Heart right ventricle (tissue), 16 donors: ENCODE results near the gene HCK. TPM values are rescaled to one million over a fixed set of nuclear protein-coding genes. Genes with fewer than 3 reads are reported as not detected.
A peak's percentile ranks its signal among the peaks of the same experiment; 100 is the strongest.

Source experiments
- ATAC-seq, 8 donors: fragments of 200-7000 bp; cut with Tn5 transposase; one replicate each; pipeline ENCODE4 v1.9.1; 2020; ENCODE audit warnings: mild to moderate bottlenecking in 8 of 8, moderate library complexity in 8 of 8, moderate number of reproducible peaks in 1 of 8
- DNase-seq, 2 donors: peaks; one replicate each; pipeline ENCODE4 v3.0.0-alpha.2; 2020
- H3K27ac ChIP-seq, 10 donors: fragments of 200-600 bp; sonication (generic) in 2 of 10; one replicate each; pipeline versions ENCODE4 v1.5.0 to v1.8.0; 2020 to 2022; ENCODE audit warnings: mild to moderate bottlenecking in 3 of 10
- H3K27me3 ChIP-seq, 7 donors: fragments of 200-600 bp; one replicate each; pipeline ENCODE4 v1.8.0; 2021 to 2022; ENCODE audit warnings: mild to moderate bottlenecking in 2 of 7
- H3K36me3 ChIP-seq, 9 donors: fragments of 200-600 bp; sonication (generic) in 1 of 9; one replicate each; pipeline versions ENCODE4 v1.5.0 to v1.8.0; 2020 to 2022; ENCODE audit warnings: mild to moderate bottlenecking in 2 of 9
- H3K4me1 ChIP-seq, 9 donors: fragments of 200-600 bp; sonication (generic) in 1 of 9; one replicate each; pipeline versions ENCODE4 v1.5.0 to v1.8.0; 2020 to 2022; ENCODE audit warnings: mild to moderate bottlenecking in 4 of 9
- H3K4me3 ChIP-seq, 10 donors: fragments of 200-600 bp; sonication (generic) in 2 of 10; one replicate each; pipeline versions ENCODE4 v1.5.0 to v1.8.0; 2020 to 2022; ENCODE audit warnings: mild to moderate bottlenecking in 7 of 10, moderate library complexity in 2 of 10
- H3K9me3 ChIP-seq, 11 donors: fragments of 200-600 bp in 10 of 11; sonication (generic) in 2 of 11; one replicate each; pipeline versions ENCODE4 v1.5.0 to v1.8.0; 2013 to 2022; ENCODE audit warnings: mild to moderate bottlenecking in 2 of 11, control low read depth in 1 of 11, moderate library complexity in 1 of 11
- CTCF ChIP-seq, 9 donors: fragments of 200-600 bp; sonication (generic) in 2 of 9; IDR thresholded peaks; one replicate each; pipeline versions ENCODE4 v1.5.0 to v1.8.0; 2021 to 2022; ENCODE audit warnings: antibody characterized with exemption in 9 of 9, mild to moderate bottlenecking in 5 of 9, moderate library complexity in 1 of 9
- WGBS, 2 donors: extraction: QIAGEN DNeasy Blood & Tissue Kit; methylation state at CpG; one replicate each; pipeline ENCODE4 v1.1.7; 2013; ENCODE audit warnings: inconsistent platforms in 1 of 2; 5-methylcytosine and 5-hydroxymethylcytosine counted together
- intact Hi-C, 10 donors: fragments of 100-400 bp; cut with DNase I; formaldehyde crosslinking; loops; one replicate each; pipeline versions ENCODE4 v1.11.1 to v1.14.2; 2022
- polyA plus RNA-seq, 2 donors: library from polyadenylated mRNA; stranded (reverse); fragments of 200-250 nt; gene quantifications; one replicate each; pipeline ENCODE4 v1.2.3, GENCODE V29; 2013
- total RNA-seq, 10 donors: library from RNA; stranded (reverse); fragmentation: NEBNext Ultra II Directional in 3 of 10; extraction: Animal tissue kit (Norgen Biotek cat#: 25700) in 3 of 10; gene quantifications; one replicate each; pipeline versions ENCODE4 v1.2.1 to v1.2.4, GENCODE V29; 2021 to 2023
- donor health status: Arrhythmogenic right ventricular cardiomyopathy.
- donor health status: ischemic (EF 13 %, LVEDD 7.1; RV severe dilation, severe dysfunction).
- donor health status: healthy with polysubstance abuse.
- donor health status: DM: no; HTN: yes; CAD: no.
- donor health status: DM: no; HTN: no; CAD: no.
- donor health status: ischemic (EF 25% LVEDD 6.9; RV normal size, moderate dysfunction).
- donor health status: ischemic (EF 25% LVEDD 5.7; RV mildly dilated, moderate dysfunction).
- donor health status: healthy.
- donor health status: DM: yes; HTN: yes; CAD: no.
- donor health status: Ischemic cardiomyopathy.
- donor health status: ischemic (EF 35%, LVEDD 5.7; RV mildly dilated, moderate dysfunction).
- donor health status: nonischemic (EF 11% LVEDD 7.7; RV severe dilation, severe dysfunction).
- donor health status: DM: yes; HTN: yes; CAD: no.
- donor health status: PGD.
- donor health status: ischemic (EF 29% LVEDD 5.4; RV normal size, mild dysfunction).
- donor health status: nonischemic (EF 23%, LVEDD 6.1; RV moderate dilation, normal function).

Gene HCK
- total and polyA plus RNA-seq, 12 donors = 1.6 to 22.9 (median 3.0) TPM

GRCh38 chr20:32006841-32007786 lies 44.9 kb upstream of the HCK start:
- ATAC-seq = peak in 6 of 8 donors; percentile 6 to 43 (median 16)

GRCh38 chr20:32007787-32008616 lies 44.0 kb upstream of the HCK start:
- WGBS, 2 donors = 29 to 34% methylated on average over 10 of the region's 10 CpGs

More at GRCh38 chr20:32006841-32007786, 44.9 kb upstream of the HCK start:
- H3K27me3 ChIP-seq = peaks cover 0 to 7% (median 2%) of the 10 kb centered on the region in 7 donors
- H3K27ac ChIP-seq = peak overlapping the region; percentile 7 to 95 (median 83)
- no peak overlapping the region for H3K4me3 ChIP-seq
- WGBS, 2 donors = 39 to 46% methylated on average over 8 of the region's 8 CpGs
- DNase-seq = no peak
- H3K9me3 ChIP-seq = no peaks in the 10 kb centered on the region
- intact Hi-C loops = no loop called here
- H3K36me3 ChIP-seq = no peaks in the 10 kb centered on the region
- H3K4me1 ChIP-seq = peaks cover 0 to 63% (median 35%) of the 10 kb centered on the region in 9 donors
- no peak for TF ChIP-seq CTCF (IDR thresholded peaks at IDR 0.05)

GRCh38 chr20:32009564-32009963 lies 42.5 kb upstream of the HCK start:
- Histone ChIP-seq H3K36me3 (no peaks in the 10 kb centered on the region), H3K27ac (peak overlapping the region; percentile 65 to 95 (median 86)), H3K4me3 (peak overlapping the region in 6 of 10 donors; percentile 3 to 63 (median 58)), H3K27me3 (peaks cover 0 to 17% (median 3%) of the 10 kb centered on the region in 7 donors), H3K9me3 (no peaks in the 10 kb centered on the region), H3K4me1 (peaks cover 0 to 75% (median 43%) of the 10 kb centered on the region in 9 donors)
- intact Hi-C loops = no loop called here
- ATAC-seq (no peak), DNase-seq (no peak)
- TF ChIP-seq CTCF (IDR thresholded peaks at IDR 0.05) = no peak
- 82 to 85% methylated on average over 7 of the region's 7 CpGs for WGBS, 2 donors

More at GRCh38 chr20:32007787-32008616, 44.0 kb upstream of the HCK start:
- Histone ChIP-seq H3K9me3 (no peaks in the 10 kb centered on the region), H3K27ac (peak overlapping the region; percentile 54 to 95 (median 83)), H3K4me1 (peaks cover 0 to 71% (median 35%) of the 10 kb centered on the region in 9 donors), H3K4me3 (peak overlapping the region in 3 of 10 donors; percentile 8 to 12 (median 11)), H3K27me3 (peaks cover 0 to 11% (median 3%) of the 10 kb centered on the region in 7 donors), H3K36me3 (no peaks in the 10 kb centered on the region)
- DNase-seq = peak; percentile 58 to 82
- no peak for TF ChIP-seq CTCF (IDR thresholded peaks at IDR 0.05)
- peak; percentile 83 to 92 (median 88) for ATAC-seq
- intact Hi-C loops = no loop called here

- no peak for TF ChIP-seq CTCF (IDR thresholded peaks at IDR 0.05)
- intact Hi-C loops = no loop called here
- Histone ChIP-seq H3K4me3 (peak within 1 kb of the TSS; percentile 28 to 63 (median 54)), H3K9me3 (no peaks in the 10 kb centered on the region), H3K27me3 (peaks cover 0 to 23% (median 3%) of the 10 kb centered on the region in 7 donors), H3K27ac (peak within 1 kb of the TSS; percentile 65 to 95 (median 86)), H3K36me3 (no peaks in the 10 kb centered on the region), H3K4me1 (peaks cover 0 to 75% (median 44%) of the 10 kb centered on the region in 9 donors)
- WGBS, 2 donors = 52 to 64% methylated on average over 2 of the region's 2 CpGs
- DNase-seq (peak; percentile 48 to 55), ATAC-seq (peak; percentile 64 to 88 (median 85))
Observed at GRCh38 chr20:32010101-32010500, 41.9 kb upstream of the HCK start, which contains the start of gene CCM2L. Gene CCM2L (plus strand): TSS chr20:32010438. CDS start chr20:32010455, 17 bp downstream.
